Dedifferentiated amniotic fluid mesenchymal stem cell (primary cell): Measurements from ENCODE around the gene IL6ST.
"Not testable (repeated sequence)": the region's sequence is repeated elsewhere in the genome, so short reads cannot be mapped to it uniquely, and the experiment has no call there.

Source experiments
- DNase-seq: peaks from one replicate; pipeline ENCODE4 v3.0.0-alpha.2; 2016; ENCODE audit errors: extremely low spot score

IL6ST gene

GRCh38 chr5:55994495-55994997, at the start of gene IL6ST:
IL6ST (minus strand) TSS chr5:55994963; CDS start chr5:55976278, 18,685 bp downstream.
- peak; percentile 65 for DNase-seq

DNA sequence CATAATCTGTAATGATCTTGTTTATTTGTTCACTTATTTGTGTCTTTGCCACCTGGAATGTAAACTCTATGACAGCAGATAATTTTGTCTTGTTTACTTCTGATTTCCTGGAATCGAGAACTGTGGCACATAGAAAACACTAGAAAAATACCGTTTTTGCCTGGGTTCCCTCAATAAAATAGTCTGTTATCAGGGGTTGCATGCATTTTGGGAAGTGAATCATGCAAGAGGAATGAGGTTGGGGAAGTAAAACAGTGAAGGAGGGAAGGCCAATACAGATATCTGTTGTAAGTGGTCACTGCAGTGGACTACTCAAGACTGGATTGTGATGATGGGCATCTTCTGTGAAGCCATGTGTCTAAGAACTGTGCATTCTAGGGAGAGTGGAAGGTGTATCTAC, 45.2 kb upstream of the IL6ST start:
- DNase-seq, result no peak

- DNase-seq, result not testable (repeated sequence)
Observed at GRCh38 chr5:56038206-56038605, 43.4 kb upstream of the IL6ST start.

DNA sequence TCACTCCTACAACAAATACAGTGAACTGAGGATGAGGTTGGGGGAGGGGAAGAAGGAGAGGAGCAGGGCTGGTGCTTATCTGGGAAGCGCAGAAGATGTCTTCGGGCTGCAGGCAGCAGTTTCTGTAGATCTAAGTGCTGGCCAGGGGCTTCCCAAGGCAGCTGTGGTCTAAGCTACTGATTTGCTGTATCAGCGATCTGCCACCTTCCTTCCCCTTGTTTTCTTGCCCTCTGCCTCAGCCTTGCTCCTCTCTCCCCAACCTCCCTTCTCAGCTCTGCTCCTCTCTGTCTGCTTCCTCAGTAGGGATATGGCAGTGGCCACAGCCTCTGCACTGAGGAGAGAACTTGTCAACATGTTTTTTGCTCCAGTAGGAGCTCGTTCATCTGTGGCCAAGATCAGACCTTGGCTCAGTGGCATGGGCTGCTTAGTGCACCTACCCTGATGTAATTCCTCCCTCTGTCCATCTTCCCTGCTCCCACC, 42.8 kb upstream of the IL6ST start:
- no peak for DNase-seq

GRCh38 chr5:56035394-56035793, 40.6 kb upstream of the IL6ST start:
- DNase-seq, result not testable (repeated sequence)

- DNase-seq, result peak; percentile 13
Observed at GRCh38 chr5:56029871-56030630, 35.3 kb upstream of the IL6ST start.

DNA sequence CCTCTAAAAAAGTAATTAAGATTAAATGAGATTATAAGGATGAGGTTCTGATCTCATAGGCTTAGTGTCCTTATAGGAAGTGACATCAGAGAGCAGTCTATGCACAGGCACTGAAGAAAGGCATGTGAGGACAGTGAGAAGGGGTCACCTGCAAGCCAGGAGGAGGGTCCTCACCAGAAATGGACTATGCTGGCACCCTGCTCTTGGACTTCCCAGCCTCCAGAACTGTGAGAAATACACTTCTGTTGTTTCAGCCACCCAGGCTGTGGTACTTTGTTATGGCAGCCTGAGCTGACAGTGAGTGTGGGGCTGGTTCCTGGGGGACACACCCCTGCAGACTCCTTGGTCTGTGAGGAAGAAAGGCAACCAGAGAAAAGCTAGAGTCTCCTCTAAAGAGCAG, 34.7 kb upstream of the IL6ST start:
- peak; percentile 10 for DNase-seq

- no peak for DNase-seq
Observed at GRCh38 chr5:56028708-56029107, 33.9 kb upstream of the IL6ST start.

DNA sequence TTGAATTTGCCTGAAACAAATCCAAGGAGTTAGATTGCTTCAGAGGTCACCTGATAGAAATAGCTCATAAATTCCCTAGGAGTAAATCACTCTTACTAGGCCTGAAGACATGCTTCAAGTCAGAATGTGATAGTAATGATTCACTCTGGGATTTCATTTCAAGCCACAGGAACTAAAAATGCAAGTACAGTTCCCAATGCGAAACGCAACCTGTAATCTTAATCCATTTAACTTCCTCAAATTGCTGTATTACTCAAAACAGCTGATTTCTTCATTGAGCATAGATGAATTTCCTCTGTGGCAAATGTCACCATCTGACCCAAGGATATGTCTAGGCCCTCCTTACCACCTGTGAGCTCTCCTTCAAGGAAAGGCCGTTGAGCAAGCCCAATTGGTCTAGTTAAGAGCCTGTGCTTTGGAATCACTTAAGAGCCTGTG, 32.1 kb upstream of the IL6ST start:
- DNase-seq, result peak; percentile 87

DNA sequence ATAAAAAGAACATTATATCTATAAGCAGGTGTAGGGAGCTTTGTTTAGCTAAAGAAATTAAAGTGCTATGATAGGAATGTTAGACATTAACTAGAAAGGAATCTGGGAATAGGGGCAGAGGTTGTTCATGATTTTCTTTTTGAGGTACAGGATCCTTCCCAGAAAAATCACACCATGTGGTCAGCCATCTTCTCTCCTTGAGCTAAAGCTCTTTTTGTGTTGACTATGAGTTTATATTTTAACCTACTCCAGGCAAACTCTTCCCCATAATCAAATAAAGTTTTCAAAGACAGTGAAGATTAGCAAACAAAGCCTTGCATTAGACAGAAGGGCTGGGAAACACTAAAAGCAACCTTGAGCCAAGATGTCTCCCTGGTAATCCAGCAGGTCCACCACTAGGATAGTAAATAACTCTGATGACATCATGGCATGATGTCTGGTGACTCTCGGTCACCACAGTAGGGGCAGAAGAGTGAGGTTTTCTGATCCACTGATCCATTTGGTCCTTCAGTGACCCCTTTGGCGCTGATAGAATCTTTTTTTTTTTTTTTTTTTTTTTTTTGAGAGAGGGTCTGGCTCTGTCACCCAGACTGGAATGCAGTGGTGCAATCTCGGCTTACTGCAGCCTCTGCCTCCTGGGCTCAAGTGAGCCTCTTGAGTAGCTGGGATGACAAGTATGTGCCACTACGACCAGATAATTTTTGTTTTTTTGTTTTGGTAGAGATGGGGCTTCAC, 30.6 kb upstream of the IL6ST start:
- DNase-seq, result peak; percentile 5

- no peak for DNase-seq
Observed at GRCh38 chr5:56024810-56025150, 30.0 kb upstream of the IL6ST start.

DNA sequence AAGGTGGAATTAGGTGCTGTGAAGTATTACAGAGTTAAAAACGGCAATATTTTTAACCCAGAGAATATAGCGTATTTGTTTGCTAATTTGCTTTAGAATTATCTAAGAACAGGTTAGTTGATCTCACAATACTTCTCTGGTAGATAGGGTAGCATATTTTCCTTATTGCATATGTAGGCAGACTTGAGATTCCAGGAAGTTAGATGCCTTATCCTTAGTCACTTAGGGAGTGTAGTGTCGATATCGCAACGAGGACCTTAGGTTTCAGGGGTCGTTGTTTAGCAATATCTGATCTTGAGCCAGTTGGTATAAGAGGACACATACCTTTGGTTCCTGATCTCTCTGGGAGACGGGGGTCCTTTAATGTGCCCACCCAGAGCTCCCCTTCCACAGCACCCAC, 28.5 kb upstream of the IL6ST start:
- DNase-seq, result no peak

- DNase-seq, result peak; percentile 25
Observed at GRCh38 chr5:56019306-56020272, 24.8 kb upstream of the IL6ST start.

DNA sequence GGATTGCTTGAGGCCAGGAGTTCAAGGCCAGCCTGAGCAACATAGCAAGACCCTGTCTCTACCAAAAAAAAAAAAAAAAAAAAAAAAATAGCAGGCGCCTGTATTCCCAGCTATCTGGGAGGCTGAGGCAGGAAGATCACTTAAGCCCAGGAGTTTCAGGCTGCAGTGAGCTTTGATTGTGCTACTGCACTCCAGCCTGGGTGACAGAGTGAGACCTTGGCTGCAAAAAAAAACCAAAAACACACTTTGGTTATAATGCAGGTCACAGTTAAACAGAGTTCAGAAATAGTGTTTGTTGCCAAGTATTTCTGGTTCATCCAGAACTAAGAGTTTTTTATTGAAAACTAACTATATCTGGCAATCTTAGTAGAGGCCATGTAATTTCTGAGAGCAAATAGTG, 24.1 kb upstream of the IL6ST start:
- DNase-seq, result no peak

- not testable (repeated sequence) for DNase-seq
Observed at GRCh38 chr5:56014701-56015100, 19.9 kb upstream of the IL6ST start.

- DNase-seq, result not testable (repeated sequence)
Observed at GRCh38 chr5:56013939-56014338, 19.2 kb upstream of the IL6ST start.

DNA sequence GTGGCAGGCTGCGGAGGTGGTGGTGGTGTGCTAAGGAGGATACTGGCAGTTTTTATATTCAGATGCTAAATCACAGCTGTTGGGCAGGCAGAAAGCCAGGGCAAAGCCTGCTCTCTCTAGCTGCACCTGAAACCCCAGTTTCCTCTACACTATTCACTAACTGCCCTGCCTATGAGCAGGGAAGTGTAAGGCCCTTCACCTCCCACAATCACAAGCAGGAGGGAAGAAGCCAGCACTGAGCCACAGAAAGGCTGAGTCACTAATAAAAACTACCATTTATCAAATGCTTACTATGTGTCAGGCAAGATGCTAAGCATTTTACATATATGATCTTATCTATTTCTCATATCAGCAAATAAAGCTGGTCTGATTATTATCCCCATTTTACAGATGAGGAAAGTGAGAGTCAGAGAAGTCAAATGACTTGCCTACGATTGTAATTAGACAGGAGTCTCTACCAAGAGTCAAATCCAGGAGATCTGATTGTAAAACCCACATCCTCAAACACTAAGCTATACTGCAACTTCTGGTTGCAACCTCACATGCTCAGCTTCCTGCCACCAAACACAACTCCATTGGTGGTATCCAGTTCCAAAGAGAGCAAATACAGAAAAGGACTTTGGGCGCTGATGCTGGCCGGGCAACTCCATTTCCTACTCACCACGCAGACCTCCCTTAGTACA, 17.7 kb upstream of the IL6ST start:
- DNase-seq, result no peak

- DNase-seq, result peak; percentile 87
Observed at GRCh38 chr5:56011835-56012234, 17.1 kb upstream of the IL6ST start.

- DNase-seq, result no peak
Observed at GRCh38 chr5:56010431-56010830, 15.7 kb upstream of the IL6ST start.

GRCh38 chr5:56006600-56006999, 11.8 kb upstream of the IL6ST start:
- no peak for DNase-seq

- DNase-seq, result peak; percentile 9
Observed at GRCh38 chr5:56006094-56006493, 11.3 kb upstream of the IL6ST start.
